ELR (cell line): Measurements from ENCODE around the gene VAMP8.

ENCODE experiments used
- DNase-seq: peaks from one replicate; pipeline ENCODE4 v3.0.0-alpha.2; 2015; ENCODE audit warnings: low read depth

VAMP8 gene

DNA sequence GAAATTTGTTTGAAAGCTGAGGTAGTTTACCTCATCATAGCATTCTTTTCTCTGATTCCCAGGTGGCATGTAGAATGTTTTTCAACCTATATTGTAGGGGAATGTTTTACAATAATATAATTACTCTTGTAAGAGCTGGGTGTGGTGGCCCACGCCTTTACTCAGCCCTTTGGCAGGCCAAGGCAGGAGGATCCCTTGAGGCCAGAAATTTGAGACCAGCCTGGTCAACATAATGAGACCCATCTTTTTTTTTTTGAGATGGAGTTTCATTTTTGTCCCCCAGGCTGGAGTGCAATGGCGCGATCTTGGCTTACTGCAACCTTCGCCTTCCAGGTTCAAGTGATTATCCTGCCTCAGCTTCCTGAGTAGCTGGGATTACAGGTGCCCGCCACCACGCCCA, 42.2 kb downstream of the VAMP8 start:
- DNase-seq, result no peak

DNA sequence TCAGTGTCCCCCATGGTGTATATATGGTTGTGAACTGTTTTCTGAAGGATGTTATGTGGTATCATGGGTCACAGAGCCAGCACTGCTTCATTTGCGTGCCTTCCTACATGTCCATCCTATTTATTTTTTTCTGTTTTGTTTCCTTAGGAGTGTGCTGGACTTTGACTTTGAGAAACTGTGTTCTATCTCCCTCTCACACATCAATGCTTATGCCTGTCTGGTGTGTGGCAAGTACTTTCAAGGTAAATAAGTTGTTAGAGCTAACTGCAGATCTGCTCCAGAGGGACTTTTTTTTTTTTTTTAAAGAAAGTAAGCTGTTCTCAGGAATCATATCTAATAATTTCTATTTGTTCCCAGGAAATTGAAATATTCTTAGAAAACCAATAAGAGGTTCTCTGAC, 44.0 kb downstream of the VAMP8 start:
- no peak for DNase-seq

DNA sequence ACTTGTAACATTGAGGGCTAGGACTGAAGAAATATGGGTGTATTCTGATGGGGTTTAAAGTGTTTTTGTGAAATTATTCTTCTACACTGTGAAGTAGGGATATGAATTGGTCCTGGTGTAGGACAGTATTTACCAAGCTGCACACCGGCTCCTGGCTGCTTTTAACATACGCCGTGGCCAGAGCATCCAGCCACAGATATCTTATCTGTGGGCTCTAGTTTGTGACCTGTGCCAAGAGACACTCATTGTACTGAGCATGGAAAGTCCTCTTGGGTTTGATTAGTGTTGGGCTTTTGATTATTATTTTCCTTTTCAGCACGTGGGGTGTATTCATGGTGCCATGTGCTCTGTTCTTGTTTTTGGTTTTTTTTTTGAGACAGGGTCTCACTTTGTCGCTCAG, 46.6 kb downstream of the VAMP8 start:
- DNase-seq, result no peak

DNA sequence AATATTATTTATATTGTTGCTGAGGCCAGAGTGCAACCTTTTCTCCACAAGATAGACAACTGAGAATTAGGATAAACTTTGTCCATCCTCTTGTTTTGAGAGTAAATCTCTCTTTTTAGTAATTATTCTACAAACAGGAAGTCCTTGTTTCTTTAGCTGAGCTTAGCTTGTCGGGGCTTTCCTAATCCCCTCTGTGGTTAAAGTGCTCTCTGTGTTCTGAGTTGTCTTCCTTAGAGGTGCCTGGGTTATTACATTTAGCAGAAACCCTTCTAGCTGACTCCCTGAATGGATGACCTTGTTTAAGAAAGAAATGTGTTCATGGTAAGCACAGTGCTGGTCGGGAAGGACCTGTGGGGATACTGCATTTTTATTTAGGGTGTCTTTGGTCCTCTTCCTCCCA, 51.3 kb downstream of the VAMP8 start:
- DNase-seq, result no peak

DNA sequence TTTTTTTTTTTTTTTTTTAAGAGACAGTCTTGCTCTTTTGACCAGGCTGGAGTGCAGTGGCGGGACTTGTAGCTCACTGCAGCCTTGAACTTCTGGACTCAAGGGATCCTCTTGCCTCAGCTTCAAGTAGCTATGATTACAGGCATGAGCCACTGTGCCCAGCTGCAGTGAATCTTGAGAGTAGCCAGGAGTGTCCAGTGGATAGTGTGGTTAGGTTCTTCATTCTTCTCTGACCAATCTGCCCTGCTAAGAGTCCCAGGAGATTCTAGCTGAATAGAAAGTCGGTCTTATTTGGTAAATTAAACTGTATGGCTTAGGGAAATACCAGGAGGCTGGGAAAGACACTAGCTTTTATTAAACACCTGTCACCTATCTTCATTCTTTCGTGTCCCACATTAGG, 53.9 kb downstream of the VAMP8 start:
- DNase-seq, result no peak
